ENCODE results near the gene SPEM2.

SPEM2 gene

DNA sequence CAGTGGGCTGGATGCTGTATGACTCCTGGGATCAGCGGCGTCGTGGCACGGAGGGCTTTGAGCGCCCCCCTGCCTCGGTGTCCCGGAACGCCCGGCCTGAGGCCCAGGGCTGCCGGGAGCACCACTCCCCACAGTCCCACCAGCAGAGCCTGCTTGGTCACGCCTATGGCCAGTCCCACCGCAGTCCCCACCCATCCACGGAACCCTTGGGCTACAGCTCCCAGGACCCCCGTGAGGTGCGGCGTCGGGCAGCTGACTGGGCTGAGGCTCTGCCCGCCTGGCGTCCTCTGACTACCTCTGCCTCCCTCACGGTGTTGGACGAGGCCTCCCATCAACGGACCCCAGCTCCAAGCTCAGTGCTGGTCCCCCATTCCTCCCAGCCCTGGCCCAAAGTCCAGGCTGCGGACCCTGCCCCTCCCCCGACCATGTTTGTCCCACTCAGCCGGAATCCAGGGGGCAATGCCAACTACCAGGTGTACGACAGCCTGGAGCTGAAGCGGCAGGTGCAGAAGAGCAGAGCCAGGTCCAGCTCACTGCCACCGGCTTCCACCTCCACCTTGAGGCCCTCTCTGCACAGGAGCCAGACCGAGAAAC lies 1.6 kb downstream of the SPEM2 start:
- DNase-seq = no peak
- WGBS (ENCODE audit: extremely low coverage, insufficient coverage, insufficient read length) = no CpG with 5 or more reads among the region's 29 CpGs

DNA sequence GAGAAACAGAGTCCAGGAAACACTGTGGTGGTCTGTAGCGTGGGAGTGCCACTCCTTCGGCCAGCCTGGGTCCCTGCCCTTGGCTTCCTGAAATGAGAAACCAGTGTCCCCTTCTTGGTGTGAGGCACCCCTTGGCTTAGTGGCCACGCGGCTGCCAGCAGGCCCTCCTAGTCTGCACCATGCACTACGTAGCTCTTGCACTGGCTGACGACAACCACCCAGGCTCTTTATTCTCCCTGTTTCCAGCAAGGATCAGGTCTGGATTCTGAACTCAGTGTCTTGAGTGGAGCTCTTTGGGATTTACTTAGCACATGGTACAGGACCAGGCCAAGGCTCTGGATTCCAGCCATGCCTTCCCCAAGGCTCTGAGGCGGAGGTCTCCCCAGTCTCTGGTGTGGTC lies 2.1 kb downstream of the SPEM2 start:
- Histone ChIP-seq H3K9ac (ENCODE audit: low read length) (no peak overlapping the region), H2AFZ (ENCODE audit: insufficient read depth, low read length, poor library complexity) (no peak overlapping the region), H4K12ac (ENCODE audit: low read depth, low read length) (no peak overlapping the region), H3K4me3 (ENCODE audit: low read depth, low read length) (no peak overlapping the region), H4K8ac (ENCODE audit: low read depth, low read length) (no peak overlapping the region), H3K18ac (ENCODE audit: low read length) (no peak overlapping the region), H3K36me3 (ENCODE audit: control insufficient read depth in 1 of 2, insufficient read depth in 2 of 2, low read length in 2 of 2) (no peaks in the 10 kb centered on the region), H3K14ac (ENCODE audit: low read length) (no peak overlapping the region), H3K27ac (ENCODE audit: low read depth, low read length) (no peak overlapping the region), H4K91ac (ENCODE audit: low read depth, low read length) (no peak overlapping the region), H2BK5ac (ENCODE audit: low read depth, low read length, poor library complexity) (no peak overlapping the region), H3K23ac (ENCODE audit: low read length) (no peak overlapping the region), H3K9me3 (ENCODE audit: insufficient read depth, low read depth, low read length) (peaks cover 7% of the 10 kb centered on the region), H3K79me2 (ENCODE audit: control insufficient read depth, insufficient read depth, low read length, poor library complexity) (no peaks in the 10 kb centered on the region), H3K4me1 (ENCODE audit: control insufficient read depth in 1 of 2, insufficient read depth in 2 of 2, low read length in 2 of 2) (no peaks in the 10 kb centered on the region), H3K79me1 (ENCODE audit: low read length) (no peaks in the 10 kb centered on the region), H2BK120ac (ENCODE audit: insufficient read depth, low read length, poor library complexity) (no peak overlapping the region), H3K27me3 (ENCODE audit: insufficient read depth, low read length) (no peaks in the 10 kb centered on the region), H2BK12ac (ENCODE audit: low read length) (no peak overlapping the region), H3K4me2 (ENCODE audit: low read length) (no peak overlapping the region), H3K4ac (ENCODE audit: low read depth, low read length) (no peak overlapping the region), H2AK5ac (ENCODE audit: low read length) (no peak overlapping the region)
- WGBS (ENCODE audit: extremely low coverage, insufficient coverage, insufficient read length) = no CpG with 5 or more reads among the region's 7 CpGs
- no peak for DNase-seq

More for the DNA sequence above, 1.6 kb downstream of the SPEM2 start:
- H4K12ac ChIP-seq (ENCODE audit: low read depth, low read length) = no peak overlapping the region
- H2AK5ac ChIP-seq (ENCODE audit: low read length) = no peak overlapping the region
- H3K9ac ChIP-seq (ENCODE audit: low read length) = no peak overlapping the region
- H3K4me1 ChIP-seq (ENCODE audit: control insufficient read depth in 1 of 2, insufficient read depth in 2 of 2, low read length in 2 of 2) = no peaks in the 10 kb centered on the region
- no peak overlapping the region for H3K4ac ChIP-seq (ENCODE audit: low read depth, low read length)
- no peak overlapping the region for H2BK120ac ChIP-seq (ENCODE audit: insufficient read depth, low read length, poor library complexity)
- no peak overlapping the region for H3K4me3 ChIP-seq (ENCODE audit: low read depth, low read length)
- H3K27ac ChIP-seq (ENCODE audit: low read depth, low read length) = no peak overlapping the region
- H3K79me2 ChIP-seq (ENCODE audit: control insufficient read depth, insufficient read depth, low read length, poor library complexity) = no peaks in the 10 kb centered on the region
- H2AFZ ChIP-seq (ENCODE audit: insufficient read depth, low read length, poor library complexity) = no peak overlapping the region
- H3K18ac ChIP-seq (ENCODE audit: low read length) = no peak overlapping the region
- H4K8ac ChIP-seq (ENCODE audit: low read depth, low read length) = no peak overlapping the region
- no peaks in the 10 kb centered on the region for H3K36me3 ChIP-seq (ENCODE audit: control insufficient read depth in 1 of 2, insufficient read depth in 2 of 2, low read length in 2 of 2)
- no peak overlapping the region for H3K23ac ChIP-seq (ENCODE audit: low read length)
- H2BK12ac ChIP-seq (ENCODE audit: low read length) = no peak overlapping the region
- H2BK5ac ChIP-seq (ENCODE audit: low read depth, low read length, poor library complexity) = no peak overlapping the region
- H3K14ac ChIP-seq (ENCODE audit: low read length) = no peak overlapping the region
- no peaks in the 10 kb centered on the region for H3K79me1 ChIP-seq (ENCODE audit: low read length)
- no peak overlapping the region for H4K91ac ChIP-seq (ENCODE audit: low read depth, low read length)
- no peaks in the 10 kb centered on the region for H3K27me3 ChIP-seq (ENCODE audit: insufficient read depth, low read length)
- H3K9me3 ChIP-seq (ENCODE audit: insufficient read depth, low read depth, low read length) = peaks cover 4% of the 10 kb centered on the region
- no peak overlapping the region for H3K4me2 ChIP-seq (ENCODE audit: low read length)

DNA sequence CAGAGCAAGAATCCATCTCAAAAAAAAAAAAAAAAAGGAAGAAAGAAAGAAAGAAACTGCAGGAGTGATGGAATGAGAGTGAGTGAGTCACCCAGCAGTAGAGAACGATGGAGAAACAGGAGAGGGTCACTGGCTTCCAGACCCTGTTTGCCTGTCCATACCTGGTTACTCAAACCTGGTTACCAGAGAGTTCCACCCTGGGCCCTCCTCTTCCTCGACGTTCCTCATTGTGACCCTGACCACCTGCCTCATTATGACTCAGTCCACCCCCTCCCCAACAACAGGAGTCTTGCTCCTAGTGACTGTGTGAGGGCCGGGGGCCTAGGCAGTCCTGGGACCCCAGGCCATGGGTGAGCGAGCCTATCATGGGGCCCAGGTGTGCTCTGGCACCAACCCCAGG lies 3.1 kb downstream of the SPEM2 start, which contains the start of gene SPEM3:
TSS of gene SPEM3 (plus strand) at position 301 of the 400 bp plus-strand sequence. CDS start at position 347, 46 bp downstream.
- no peak within 1 kb of the TSS for H2AK5ac ChIP-seq (ENCODE audit: low read length)

GRCh38 chr17:7429722-7430121 lies 4.3 kb downstream of the SPEM2 start:
- Histone ChIP-seq H3K27me3 (ENCODE audit: insufficient read depth, low read length) (no peaks in the 10 kb centered on the region), H2BK120ac (ENCODE audit: insufficient read depth, low read length, poor library complexity) (no peak overlapping the region), H2BK12ac (ENCODE audit: low read length) (no peak overlapping the region), H3K4ac (ENCODE audit: low read depth, low read length) (no peak overlapping the region), H3K18ac (ENCODE audit: low read length) (no peak overlapping the region), H3K4me2 (ENCODE audit: low read length) (no peak overlapping the region), H2AK5ac (ENCODE audit: low read length) (no peak overlapping the region), H3K9ac (ENCODE audit: low read length) (no peak overlapping the region), H3K36me3 (ENCODE audit: control insufficient read depth in 1 of 2, insufficient read depth in 2 of 2, low read length in 2 of 2) (no peaks in the 10 kb centered on the region), H4K8ac (ENCODE audit: low read depth, low read length) (no peak overlapping the region), H2BK5ac (ENCODE audit: low read depth, low read length, poor library complexity) (no peak overlapping the region), H3K23ac (ENCODE audit: low read length) (no peak overlapping the region), H2AFZ (ENCODE audit: insufficient read depth, low read length, poor library complexity) (no peak overlapping the region), H4K91ac (ENCODE audit: low read depth, low read length) (no peak overlapping the region), H3K4me1 (ENCODE audit: control insufficient read depth in 1 of 2, insufficient read depth in 2 of 2, low read length in 2 of 2) (no peaks in the 10 kb centered on the region), H4K12ac (ENCODE audit: low read depth, low read length) (no peak overlapping the region), H3K27ac (ENCODE audit: low read depth, low read length) (no peak overlapping the region), H3K79me2 (ENCODE audit: control insufficient read depth, insufficient read depth, low read length, poor library complexity) (no peaks in the 10 kb centered on the region), H3K14ac (ENCODE audit: low read length) (no peak overlapping the region), H3K9me3 (ENCODE audit: insufficient read depth, low read depth, low read length) (peaks cover 7% of the 10 kb centered on the region), H3K79me1 (ENCODE audit: low read length) (no peaks in the 10 kb centered on the region), H3K4me3 (ENCODE audit: low read depth, low read length) (no peak overlapping the region)
- no peak for DNase-seq
- WGBS (ENCODE audit: extremely low coverage, insufficient coverage, insufficient read length) = no CpG with 5 or more reads among the region's 10 CpGs

More for the DNA sequence above, 3.1 kb downstream of the SPEM2 start, which contains the start of gene SPEM3:
- Histone ChIP-seq H3K4ac (ENCODE audit: low read depth, low read length) (no peak within 1 kb of the TSS), H3K36me3 (ENCODE audit: control insufficient read depth in 1 of 2, insufficient read depth in 2 of 2, low read length in 2 of 2) (no peaks in the 10 kb centered on the region), H3K18ac (ENCODE audit: low read length) (no peak within 1 kb of the TSS), H3K9ac (ENCODE audit: low read length) (no peak within 1 kb of the TSS), H3K4me3 (ENCODE audit: low read depth, low read length) (no peak within 1 kb of the TSS), H3K4me2 (ENCODE audit: low read length) (no peak within 1 kb of the TSS), H3K9me3 (ENCODE audit: insufficient read depth, low read depth, low read length) (peaks cover 7% of the 10 kb centered on the region), H3K27me3 (ENCODE audit: insufficient read depth, low read length) (no peaks in the 10 kb centered on the region), H2BK5ac (ENCODE audit: low read depth, low read length, poor library complexity) (no peak within 1 kb of the TSS), H3K23ac (ENCODE audit: low read length) (no peak within 1 kb of the TSS), H4K12ac (ENCODE audit: low read depth, low read length) (no peak within 1 kb of the TSS), H2BK12ac (ENCODE audit: low read length) (no peak within 1 kb of the TSS), H4K91ac (ENCODE audit: low read depth, low read length) (no peak within 1 kb of the TSS), H3K4me1 (ENCODE audit: control insufficient read depth in 1 of 2, insufficient read depth in 2 of 2, low read length in 2 of 2) (no peaks in the 10 kb centered on the region), H3K79me1 (ENCODE audit: low read length) (no peaks in the 10 kb centered on the region), H3K14ac (ENCODE audit: low read length) (no peak within 1 kb of the TSS), H2AFZ (ENCODE audit: insufficient read depth, low read length, poor library complexity) (no peak within 1 kb of the TSS), H2BK120ac (ENCODE audit: insufficient read depth, low read length, poor library complexity) (no peak within 1 kb of the TSS), H3K27ac (ENCODE audit: low read depth, low read length) (no peak within 1 kb of the TSS), H3K79me2 (ENCODE audit: control insufficient read depth, insufficient read depth, low read length, poor library complexity) (no peaks in the 10 kb centered on the region), H4K8ac (ENCODE audit: low read depth, low read length) (no peak within 1 kb of the TSS)
- no peak for DNase-seq
- no CpG with 5 or more reads among the region's 5 CpGs for WGBS (ENCODE audit: extremely low coverage, insufficient coverage, insufficient read length)

Measured in trophoblast cell (in vitro differentiated cells and primary cell).